Measurements from ENCODE around the gene DNAJA4.

Gene DNAJA4

GRCh38 chr15:78306176-78306774, 41.9 kb downstream of the DNAJA4 start:
- TF ChIP-seq CTCF (IDR thresholded peaks at IDR 0.05; ENCODE audit: extremely low read depth, missing control alignments) = no peak
- DNase-seq (ENCODE audit: low spot score) = no peak

GRCh38 chr15:78307976-78308375, 43.6 kb downstream of the DNAJA4 start:
- TF ChIP-seq CTCF (IDR thresholded peaks at IDR 0.05; ENCODE audit: extremely low read depth, missing control alignments) = no peak
- no peak for DNase-seq (ENCODE audit: low spot score)

- DNase-seq (ENCODE audit: low spot score) = peak; percentile 75
- TF ChIP-seq CTCF (IDR thresholded peaks at IDR 0.05; ENCODE audit: extremely low read depth, missing control alignments) = peak; percentile 66
Observed at GRCh38 chr15:78308422-78309032, 44.2 kb downstream of the DNAJA4 start.

- no peak for DNase-seq (ENCODE audit: low spot score)
- TF ChIP-seq CTCF (IDR thresholded peaks at IDR 0.05; ENCODE audit: extremely low read depth, missing control alignments) = no peak
Observed at GRCh38 chr15:78311292-78311691, 46.9 kb downstream of the DNAJA4 start.

GRCh38 chr15:78312536-78312935, 48.2 kb downstream of the DNAJA4 start:
- no peak for DNase-seq (ENCODE audit: low spot score)
- no peak for TF ChIP-seq CTCF (IDR thresholded peaks at IDR 0.05; ENCODE audit: extremely low read depth, missing control alignments)

GRCh38 chr15:78312957-78313356, 48.6 kb downstream of the DNAJA4 start:
- no peak for TF ChIP-seq CTCF (IDR thresholded peaks at IDR 0.05; ENCODE audit: extremely low read depth, missing control alignments)
- DNase-seq (ENCODE audit: low spot score) = no peak

GRCh38 chr15:78313383-78313782, 49.0 kb downstream of the DNAJA4 start:
- DNase-seq (ENCODE audit: low spot score) = no peak
- TF ChIP-seq CTCF (IDR thresholded peaks at IDR 0.05; ENCODE audit: extremely low read depth, missing control alignments) = no peak
